ENCODE results near the gene SNTG2.

- no peak for TF ChIP-seq MAX (IDR thresholded peaks at IDR 0.05)
- no peak for TF ChIP-seq CTCF (IDR thresholded peaks at IDR 0.05; ENCODE audit: low read depth, low read length, missing input control)
- TF ChIP-seq SP1 (IDR thresholded peaks at IDR 0.05), result no peak
These were observed 419.8 kb downstream of the SNTG2 start for GRCh38 chr2:1370461-1370860.
